Activated CD8-positive, alpha-beta memory T cell treated with anti-CD3 and anti-CD28 coated beads for 48 hours (primary cell): Measurements from ENCODE around the gene NBPF20.
"Not testable (repeated sequence)": the region's sequence is repeated elsewhere in the genome, so short reads cannot be mapped to it uniquely, and the experiment has no call there.

Experiments
- DNase-seq, 3 experiments: peaks; one replicate each; pipeline ENCODE4 v3.0.0-alpha.2; 2020; ENCODE audit warnings: low read depth in 2 of 3, low spot score in 2 of 3

Gene NBPF20, protein sequence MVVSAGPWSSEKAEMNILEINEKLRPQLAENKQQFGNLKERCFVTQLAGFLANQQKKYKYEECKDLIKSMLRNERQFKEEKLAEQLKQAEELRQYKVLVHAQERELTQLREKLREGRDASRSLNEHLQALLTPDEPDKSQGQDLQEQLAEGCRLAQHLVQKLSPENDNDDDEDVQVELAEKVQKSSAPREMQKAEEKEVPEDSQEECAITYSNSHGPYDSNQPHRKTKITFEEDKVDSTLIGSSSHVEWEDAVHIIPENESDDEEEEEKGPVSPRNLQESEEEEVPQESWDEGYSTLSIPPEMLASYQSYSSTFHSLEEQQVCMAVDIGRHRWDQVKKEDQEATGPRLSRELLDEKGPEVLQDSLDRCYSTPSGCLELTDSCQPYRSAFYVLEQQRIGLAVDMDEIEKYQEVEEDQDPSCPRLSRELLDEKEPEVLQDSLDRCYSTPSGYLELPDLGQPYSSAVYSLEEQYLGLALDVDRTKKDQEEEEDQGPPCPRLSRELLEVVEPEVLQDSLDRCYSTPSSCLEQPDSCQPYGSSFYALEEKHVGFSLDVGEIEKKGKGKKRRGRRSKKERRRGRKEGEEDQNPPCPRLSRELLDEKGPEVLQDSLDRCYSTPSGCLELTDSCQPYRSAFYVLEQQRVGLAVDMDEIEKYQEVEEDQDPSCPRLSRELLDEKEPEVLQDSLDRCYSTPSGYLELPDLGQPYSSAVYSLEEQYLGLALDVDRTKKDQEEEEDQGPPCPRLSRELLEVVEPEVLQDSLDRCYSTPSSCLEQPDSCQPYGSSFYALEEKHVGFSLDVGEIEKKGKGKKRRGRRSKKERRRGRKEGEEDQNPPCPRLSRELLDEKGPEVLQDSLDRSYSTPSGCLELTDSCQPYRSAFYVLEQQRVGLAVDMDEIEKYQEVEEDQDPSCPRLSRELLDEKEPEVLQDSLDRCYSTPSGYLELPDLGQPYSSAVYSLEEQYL (N-terminal part only)

DNA sequence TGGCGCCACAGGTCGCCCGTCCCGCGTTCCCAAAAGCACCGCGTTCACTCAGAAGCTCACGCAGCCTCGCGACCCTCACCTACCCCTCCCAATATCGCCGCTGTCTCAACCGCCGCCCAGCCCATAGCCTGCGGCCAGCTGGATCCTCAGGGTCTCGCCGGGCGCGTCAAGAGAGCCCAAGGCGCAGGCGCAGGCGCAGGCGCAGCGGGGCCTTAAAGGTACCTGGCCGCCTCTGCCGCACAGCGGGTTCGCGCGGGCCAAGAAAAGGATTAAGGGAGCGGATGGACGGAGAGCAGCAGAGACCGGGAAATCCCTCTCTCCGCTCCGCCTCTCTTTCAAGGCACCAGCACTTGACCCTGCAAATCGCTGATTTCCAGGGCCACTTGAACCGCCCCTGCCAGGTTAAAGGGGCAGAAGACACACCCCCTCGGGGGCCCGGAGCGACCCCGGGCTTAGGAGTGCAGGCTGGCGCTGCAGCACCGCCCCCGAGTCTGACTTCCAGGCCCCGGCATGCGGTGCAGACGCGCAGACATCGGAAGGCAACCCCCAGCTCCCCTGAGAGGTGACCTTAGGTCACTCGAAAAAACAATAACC lies at the start of gene NBPF20:
TSS of gene NBPF20 (minus strand) at position 168 of the 594 bp plus-strand sequence. CDS start 20,331 bp downstream, outside the sequence.
- DNase-seq: peak; percentile 49 to 55 (median 53)

DNA sequence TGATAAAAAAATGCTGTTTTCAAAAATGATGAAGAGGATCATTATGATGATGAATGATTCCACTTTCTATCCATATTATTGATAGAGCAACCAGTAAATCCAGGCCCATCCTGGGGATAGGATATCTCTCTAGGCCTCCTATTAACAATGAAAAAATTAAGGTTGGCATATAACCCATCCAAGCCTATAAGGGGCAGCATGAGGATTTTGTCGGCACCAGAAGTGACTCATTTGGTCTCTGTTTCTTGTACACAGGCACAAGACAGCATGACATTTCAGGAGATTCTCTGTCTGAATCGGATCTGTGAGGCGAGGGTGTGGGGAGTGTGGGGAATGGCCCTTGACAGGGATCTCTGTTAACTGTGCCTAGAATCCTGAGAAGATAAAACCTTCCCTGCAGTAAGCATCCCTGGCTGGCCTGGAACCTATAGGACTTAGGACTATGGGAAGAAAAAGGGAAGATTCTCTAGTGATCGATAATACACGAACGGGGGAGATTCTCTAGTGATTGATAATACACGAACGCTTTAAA lies 49.5 kb upstream of the NBPF20 start:
- not testable (repeated sequence) for DNase-seq

DNA sequence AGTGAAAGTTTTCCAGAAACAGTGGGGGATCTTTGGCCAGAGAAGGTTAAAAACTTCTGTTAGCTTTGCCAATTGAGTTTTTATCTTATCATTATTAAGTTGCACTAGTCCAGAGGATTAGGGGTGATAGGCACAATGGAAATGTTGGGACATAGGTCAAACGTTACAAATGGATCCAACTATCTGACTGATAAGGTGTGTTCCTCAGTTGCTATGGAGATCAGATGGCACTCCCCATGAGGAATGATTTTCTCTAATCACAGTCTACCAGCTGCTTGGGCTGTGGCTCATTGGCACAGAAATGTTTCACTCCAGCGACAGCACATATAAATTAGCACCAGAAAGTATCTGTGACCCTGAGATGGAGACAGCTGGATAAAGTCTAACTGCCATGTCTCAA lies 47.3 kb upstream of the NBPF20 start:
- DNase-seq: not testable (repeated sequence)

DNA sequence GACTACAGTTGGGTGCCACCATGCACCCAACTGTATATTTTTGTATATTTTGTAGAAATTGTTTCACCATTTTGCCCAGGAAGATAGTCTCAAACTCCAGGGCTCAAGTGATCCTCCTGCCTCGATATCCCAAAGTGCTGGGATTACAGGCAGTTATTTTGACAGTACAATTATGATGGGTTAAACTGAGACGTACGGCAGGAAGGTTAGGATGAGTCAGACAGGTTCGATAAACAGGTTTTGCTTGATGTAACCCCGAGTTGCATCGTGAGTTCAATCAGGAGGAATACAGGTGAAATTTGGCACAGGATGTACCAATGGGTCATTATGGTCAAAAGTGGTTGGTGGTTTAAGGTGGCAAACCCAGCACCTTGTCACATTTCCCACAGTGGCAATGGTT lies 46.0 kb upstream of the NBPF20 start:
- not testable (repeated sequence) for DNase-seq

DNA sequence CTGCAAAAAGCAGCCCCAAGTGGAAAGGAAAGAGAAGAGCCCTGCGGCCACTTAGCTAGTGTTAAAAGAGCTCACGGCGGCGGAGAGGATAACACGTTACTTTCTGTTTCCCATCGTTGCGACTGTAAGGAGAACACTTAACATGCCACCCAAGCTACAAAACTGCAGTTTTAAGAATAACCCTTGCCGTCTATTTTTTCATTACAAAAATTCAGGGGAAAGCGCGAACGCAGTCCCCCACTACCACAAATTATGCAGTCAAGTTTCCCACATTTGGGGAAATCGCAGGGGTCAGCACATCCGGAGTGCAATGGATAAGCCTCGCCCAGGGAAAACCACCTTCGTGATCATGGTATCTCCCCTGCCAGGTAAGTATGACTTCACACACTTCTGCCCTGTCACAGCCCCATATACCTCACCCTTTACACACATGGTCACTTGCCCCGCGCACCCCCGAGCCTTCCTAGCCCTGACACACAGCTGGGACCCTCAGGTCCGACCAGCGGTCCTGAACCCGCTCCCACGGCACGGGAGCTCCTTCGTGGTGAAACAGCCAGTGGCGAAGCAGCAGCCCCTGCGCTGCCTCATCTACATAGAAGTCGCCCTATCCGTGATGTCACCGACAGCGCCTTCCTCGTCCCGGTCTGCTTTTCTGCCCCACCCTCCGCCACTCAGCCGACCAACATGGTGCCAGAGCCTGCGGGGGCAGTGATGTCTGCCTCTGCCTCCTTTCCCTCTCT lies 40.2 kb upstream of the NBPF20 start:
- DNase-seq: peak; percentile 39 to 80 (median 47)

DNA sequence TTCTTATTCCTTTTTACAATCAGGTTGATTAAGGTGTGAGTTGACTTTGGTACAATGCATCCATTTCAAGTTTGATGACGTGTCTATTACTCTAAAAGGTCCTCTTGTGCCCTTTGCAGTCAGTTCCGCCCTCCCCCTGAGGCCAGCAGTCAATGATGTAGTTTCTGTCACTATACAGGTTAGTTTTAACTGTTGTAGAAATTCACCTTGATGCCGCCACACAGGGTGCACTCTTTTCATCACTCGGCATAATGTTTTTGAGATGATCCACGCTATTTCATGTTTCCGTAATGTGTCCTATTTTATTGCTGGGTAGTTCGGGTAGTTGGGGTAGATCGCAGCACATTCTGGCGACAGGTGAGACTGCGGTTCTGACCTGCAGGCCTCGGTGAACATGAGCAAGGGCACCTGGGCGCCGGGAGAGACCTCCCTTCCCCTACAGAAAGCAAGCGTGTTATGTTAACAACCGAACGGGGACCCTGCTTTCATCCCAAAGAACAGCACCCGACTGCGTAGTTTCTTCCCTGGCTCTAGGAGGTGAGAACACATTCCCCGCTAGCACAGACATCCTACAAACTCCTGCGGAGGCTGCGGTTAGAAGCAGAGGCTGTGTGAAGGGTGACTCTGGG lies 39.4 kb upstream of the NBPF20 start:
- DNase-seq: not testable (repeated sequence)

DNA sequence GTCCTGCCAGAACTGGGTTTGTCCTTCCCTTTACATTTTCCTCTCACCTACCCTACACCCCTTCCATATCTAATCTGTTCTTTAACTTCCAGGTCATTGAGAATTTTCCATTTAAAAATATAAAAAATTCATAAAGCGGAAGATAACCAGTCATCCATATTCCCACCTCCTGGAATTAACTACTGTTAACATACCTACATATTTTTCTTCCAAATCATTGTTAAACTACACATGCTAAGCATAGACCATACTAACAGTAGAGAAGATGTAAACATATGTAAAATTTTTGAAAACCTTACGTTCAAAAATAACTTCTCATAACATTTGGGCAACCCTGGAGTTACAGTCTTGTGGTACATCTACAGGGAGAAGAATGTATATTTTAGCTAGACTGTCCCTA lies 38.6 kb upstream of the NBPF20 start:
- not testable (repeated sequence) for DNase-seq

DNA sequence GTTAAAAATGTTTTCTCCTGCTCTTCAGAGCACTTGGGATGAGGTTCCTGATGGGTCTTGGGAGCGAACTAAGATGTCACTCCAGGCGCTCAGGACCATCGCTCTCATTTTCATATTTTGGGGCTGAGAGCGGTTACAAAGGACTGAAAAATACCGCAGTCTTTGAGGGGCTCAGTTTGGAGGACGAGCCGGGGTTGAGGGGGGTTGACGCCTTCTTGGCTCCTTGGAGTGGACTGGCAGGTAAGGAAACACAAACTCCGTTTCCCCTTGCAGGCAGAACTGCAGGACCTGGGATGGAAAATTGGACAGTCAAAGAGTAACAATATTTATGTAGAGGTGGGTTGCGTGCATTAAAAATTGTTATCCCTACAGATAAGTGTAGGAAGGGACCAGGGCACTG lies 35.3 kb upstream of the NBPF20 start:
- not testable (repeated sequence) for DNase-seq

DNA sequence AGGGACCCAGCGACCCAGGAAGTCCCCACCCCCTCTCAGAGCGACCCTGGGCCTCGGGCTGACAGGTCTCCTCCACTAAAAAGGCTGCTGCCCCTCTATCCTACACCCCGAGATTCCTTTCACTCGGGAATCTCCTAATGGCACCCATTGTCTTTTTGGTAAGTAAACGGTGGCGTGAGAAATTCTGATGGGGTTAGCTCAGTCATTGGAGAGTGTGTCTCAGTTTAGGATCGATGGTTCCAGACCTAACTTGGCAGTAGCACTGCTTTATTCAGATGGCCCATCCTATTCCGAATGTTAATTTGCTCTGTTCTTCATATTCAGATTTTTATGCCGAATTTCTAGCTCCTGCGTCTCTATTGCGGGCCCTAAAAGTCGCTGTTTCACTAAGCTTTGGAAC lies 34.6 kb upstream of the NBPF20 start:
- DNase-seq: not testable (repeated sequence)

DNA sequence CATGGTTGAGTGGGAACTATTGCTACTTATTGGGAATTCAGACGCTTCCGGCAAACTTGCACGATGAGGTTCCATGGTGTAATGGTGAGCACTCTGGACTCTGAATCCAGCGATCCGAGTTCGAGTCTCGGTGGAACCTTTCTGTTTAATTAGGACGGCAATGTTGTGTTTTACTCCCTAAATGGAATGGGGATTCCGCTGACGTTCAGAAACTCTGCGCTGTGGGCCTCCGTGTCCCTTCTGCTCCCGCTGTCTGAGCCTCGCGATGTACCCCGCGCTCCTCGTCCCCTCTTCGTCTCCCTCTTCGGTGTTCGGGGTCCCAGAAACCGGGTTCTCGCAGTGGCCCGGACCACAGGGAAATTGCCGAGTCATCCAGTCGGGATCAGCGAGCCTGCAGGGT lies 34.2 kb upstream of the NBPF20 start:
- not testable (repeated sequence) for DNase-seq

DNA sequence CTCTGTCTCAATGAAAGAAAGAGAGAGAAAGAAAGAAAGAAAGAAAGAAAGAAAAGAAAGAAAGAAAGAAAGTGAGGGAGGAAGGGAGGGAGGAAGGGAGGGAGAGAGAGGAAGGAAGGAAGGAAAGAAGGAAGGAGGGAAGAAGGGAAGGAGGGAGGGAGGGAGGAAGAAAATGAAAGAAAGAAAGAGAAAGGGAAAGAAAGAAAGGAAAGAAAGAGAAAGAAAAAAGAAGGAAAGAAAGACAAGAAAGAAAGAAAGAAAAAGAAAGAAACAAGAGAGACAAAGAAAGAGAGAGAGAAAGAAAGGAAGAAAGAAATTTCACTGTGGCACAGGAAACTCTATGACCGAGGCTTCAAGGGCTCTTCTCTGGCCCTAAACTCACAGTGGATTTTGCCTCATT lies 33.7 kb upstream of the NBPF20 start:
- not testable (repeated sequence) for DNase-seq

DNA sequence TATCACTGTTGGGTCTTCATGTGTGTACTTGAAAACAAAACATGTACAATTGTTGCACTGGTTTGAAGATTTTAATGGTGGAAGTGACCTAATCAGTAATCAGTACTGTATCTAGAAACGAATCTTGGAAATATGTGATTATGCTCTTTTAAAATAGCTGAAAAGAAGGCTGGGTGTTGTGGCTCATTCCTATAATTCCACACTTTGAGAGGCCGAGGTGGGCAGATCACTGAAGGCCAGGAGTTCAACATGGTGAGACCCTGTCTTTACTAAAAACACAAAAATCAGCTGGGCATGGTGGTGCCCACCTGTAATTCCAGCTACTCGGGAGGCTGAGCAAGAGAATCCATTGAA lies 29.4 kb upstream of the NBPF20 start:
- not testable (repeated sequence) for DNase-seq

DNA sequence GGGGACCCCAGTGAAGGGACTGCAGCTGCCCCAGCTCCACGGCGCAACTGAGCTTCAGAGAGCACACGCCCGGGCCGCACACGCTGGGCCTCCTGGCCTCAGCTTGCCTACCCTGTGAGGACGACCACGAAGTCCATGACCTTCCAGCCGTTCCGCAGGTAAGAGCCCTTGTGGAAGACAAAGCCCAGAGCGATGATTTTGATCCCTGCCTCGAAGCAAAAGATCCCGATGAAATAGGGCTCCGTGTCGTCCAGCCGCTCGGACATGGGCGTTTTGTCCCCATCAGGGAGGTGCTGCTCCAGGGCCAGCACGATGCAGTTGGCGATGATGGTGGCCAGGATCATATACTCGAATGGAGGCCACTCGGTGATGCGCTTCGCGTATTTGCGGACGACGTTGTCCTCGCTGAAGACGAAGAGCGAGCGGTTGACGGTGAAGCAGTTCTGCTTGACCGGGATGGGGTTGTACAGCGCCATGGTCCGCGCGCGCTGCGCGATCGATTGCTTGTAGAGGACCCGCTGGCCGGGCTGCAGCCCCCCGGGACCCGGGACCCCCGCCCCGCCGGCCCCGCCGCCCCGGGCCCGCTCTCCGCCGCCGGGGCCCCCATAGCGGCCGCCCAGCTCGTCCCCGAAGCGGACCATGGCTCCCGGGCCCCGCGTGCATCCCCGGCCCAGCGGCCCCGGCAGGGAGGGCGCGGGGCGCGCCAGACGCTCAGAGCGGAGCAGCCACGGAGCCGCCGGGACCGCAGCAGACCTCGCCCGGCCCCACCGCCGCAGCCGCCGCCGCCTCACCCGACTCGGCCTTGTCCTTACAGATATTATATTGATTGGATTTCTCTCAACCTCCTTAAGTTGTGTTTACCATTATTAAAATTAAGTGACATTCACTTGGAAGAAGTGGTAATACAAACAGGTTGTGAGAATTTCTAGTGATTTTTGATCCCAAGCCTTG lies 28.7 kb upstream of the NBPF20 start:
- not testable (repeated sequence) for DNase-seq

DNA sequence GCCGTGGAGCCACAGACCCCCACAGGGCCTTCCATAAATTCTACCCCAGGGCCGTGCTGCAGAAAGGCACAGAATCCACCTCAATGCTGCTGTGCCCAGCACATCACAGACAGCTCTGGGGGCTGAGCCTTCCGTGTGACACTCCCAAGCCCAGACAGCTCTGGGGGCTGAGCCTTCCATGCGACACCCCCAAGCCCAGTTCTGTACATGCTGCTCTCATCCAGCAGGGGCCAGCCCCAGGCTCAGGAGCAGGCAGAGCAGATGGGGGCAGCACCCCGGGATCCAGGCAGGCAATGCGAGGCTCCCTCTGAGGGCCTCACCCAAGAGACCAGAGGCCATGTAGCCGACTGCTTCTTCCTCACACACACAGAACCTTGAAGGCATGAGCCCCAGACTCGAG lies 27.1 kb upstream of the NBPF20 start:
- not testable (repeated sequence) for DNase-seq

DNA sequence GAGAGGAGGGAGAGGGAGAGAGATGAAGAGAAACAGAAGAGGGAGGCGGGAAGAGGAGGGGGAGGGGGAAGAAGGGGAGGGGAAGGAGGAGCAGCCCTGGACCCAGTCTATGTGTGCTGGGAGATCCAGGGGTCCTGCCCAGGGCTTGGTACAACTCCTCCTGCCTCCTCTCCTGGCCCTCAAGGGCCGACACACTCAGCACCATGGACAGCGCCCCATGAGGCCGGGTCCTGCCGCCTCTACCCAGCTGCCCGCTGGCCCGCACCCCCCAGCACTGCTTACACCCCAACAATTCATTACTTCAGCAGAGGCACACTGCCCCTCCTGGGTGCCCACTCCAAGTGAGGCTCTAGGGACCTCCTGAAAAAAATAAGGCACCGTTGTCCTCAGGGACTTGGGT lies 26.5 kb upstream of the NBPF20 start:
- not testable (repeated sequence) for DNase-seq

DNA sequence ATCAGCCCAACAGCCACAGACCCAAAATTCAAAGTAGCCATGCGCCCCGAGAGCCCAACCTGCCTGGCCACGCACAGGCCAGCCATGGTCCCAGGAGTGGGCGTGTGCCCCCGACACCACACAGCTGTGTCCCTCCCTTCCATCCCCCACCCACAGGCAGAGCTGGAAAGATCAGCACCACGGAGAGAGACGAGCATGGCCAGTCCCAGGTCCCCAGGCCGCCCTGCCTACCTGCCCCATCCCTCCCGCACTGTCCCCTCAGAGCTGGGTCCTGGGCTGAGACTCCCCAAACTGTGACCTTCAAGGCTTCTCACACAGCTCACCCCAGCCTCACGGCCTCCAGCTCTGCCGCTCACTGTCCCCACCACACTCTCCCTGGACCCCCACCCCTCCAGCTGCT lies 19.8 kb upstream of the NBPF20 start:
- DNase-seq: not testable (repeated sequence)

DNA sequence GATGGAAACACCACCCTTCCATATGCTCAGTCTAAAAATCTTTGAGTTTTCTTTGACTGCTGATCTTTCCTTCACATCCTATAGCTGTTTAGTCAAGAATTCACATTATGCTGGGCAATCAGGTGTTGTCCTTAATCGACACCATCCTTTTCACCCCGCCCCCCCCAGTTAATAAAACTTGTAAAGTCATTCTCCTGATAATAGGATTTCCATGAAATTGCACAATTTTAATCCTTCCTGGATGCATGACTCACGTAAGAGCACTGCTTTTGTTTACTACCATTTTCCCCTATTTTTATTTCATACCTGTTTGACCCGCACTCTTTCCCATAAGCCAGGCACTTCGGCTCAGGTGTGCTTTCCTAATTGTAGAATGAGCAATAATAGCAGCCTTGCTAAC lies 16.9 kb upstream of the NBPF20 start:
- not testable (repeated sequence) for DNase-seq

DNA sequence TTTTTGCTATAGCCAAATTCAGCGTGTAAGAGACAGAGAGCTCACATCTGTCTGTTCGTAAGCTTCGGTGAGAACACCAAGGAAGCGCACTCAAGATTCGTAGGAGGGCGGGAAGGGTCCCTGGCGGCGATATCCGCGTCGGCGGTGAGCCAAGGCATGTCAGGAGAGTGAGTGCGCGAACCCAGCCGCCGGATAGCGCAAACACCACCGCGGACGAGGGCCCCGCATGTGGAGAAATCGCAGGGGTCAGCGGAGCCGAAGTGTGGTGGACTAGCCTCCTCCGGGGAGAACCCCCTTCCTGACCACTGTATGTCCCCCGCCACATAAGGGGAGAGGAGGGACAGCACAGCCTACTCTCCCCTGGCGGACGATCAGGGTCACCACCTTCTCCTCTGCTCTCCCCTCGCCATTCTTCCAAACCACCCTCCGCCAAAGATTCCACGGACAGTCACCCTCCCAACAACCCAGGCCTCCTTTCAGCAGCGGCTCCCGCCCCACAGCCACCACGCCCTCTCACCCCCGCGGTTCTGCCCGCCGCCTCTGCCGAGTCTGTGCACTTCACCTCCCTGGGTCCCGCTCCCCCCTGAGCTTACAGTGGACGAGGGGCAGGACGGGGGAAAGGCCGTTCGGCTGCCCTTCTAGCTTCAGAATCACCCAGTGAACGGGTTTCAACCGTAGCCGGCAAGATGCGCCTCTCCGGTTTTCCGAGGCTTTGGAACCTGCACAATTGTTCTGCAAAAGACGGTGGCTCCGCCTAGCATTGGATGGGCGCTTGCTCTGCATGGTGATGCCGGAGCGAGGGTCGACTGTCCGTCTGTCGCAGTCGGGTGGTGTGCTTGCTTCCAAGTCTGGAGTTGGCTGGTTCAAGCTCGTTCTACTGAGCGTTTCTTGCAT lies 6.2 kb upstream of the NBPF20 start:
- DNase-seq: not testable (repeated sequence)
